Right lobe of liver (tissue), 4 donors: ENCODE measurements around the gene CYSTM1.

Source experiments
- POLR2A ChIP-seq: fragments of 450-650 bp; IDR thresholded peaks from one replicate; pipeline ENCODE4 v1.6.1; 2017; ENCODE audit warnings: antibody characterized with exemption, mild to moderate bottlenecking
- TF ChIP-seq, protein P1 (sequence below), 4 donors: fragments of 200-600 bp in 3 of 4; fragments of 450-650 bp in 1 of 4; IDR thresholded peaks; one replicate each; pipeline versions ENCODE4 v1.5.1 to v1.8.0; 2016 to 2022; ENCODE audit warnings: antibody characterized with exemption in 4 of 4, mild to moderate bottlenecking in 2 of 4
- donor health status: DM: no; HTN: no; CAD: no.
- donor health status: DM: no; HTN: no; CAD: no.
- donor health status: DM: no; HTN: yes; CAD: no.

DNA sequence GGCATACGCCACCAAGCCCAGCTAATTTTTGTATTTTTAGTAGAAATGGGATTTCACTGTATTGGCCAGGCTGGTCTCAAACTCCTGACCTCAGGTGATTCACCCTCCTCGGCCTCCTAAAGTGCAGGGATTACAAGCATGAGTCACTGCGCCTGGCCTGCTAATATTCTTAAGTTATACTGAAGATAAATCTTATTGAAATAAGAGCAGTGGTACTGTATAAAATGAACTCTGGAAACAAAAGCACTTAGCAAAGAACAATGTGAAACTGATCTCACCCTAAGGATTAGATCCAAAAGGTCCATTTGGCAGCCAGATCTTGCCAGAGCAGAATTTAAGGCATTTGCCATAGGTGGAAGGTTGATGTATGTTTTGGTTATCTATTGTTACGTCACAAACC is 27.1 kb downstream of the CYSTM1 start:
- TF ChIP-seq, protein P1, sequence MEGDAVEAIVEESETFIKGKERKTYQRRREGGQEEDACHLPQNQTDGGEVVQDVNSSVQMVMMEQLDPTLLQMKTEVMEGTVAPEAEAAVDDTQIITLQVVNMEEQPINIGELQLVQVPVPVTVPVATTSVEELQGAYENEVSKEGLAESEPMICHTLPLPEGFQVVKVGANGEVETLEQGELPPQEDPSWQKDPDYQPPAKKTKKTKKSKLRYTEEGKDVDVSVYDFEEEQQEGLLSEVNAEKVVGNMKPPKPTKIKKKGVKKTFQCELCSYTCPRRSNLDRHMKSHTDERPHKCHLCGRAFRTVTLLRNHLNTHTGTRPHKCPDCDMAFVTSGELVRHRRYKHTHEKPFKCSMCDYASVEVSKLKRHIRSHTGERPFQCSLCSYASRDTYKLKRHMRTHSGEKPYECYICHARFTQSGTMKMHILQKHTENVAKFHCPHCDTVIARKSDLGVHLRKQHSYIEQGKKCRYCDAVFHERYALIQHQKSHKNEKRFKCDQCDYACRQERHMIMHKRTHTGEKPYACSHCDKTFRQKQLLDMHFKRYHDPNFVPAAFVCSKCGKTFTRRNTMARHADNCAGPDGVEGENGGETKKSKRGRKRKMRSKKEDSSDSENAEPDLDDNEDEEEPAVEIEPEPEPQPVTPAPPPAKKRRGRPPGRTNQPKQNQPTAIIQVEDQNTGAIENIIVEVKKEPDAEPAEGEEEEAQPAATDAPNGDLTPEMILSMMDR (IDR thresholded peaks at IDR 0.05): no peak
- TF ChIP-seq POLR2A: no peak
